Renal pelvis (tissue), 4 donors: ENCODE results near the gene OS9. TPM values are rescaled to one million over a fixed set of nuclear protein-coding genes. Genes with fewer than 3 reads are reported as not detected.
"Not testable (repeated sequence)": the region's sequence is repeated elsewhere in the genome, so short reads cannot be mapped to it uniquely, and the experiment has no call there.

Experiments
- DNase-seq: peaks from one replicate; pipeline ENCODE4 v3.0.0-alpha.2; 2013
- polyA plus RNA-seq, 3 donors: library from polyadenylated mRNA; unstranded; fragments of 120-200 nt; gene quantifications; one replicate each; pipeline ENCODE4 v1.2.1, GENCODE V29; 2013; ENCODE audit not compliant: insufficient read length in 3 of 3

The OS9 gene
- polyA plus RNA-seq, 3 donors = 197 to 226 (median 220) TPM

GRCh38 chr12:57718641-57719528 is 25.0 kb downstream of the OS9 start:
- DNase-seq = no peak

GRCh38 chr12:57719777-57720605 is 26.1 kb downstream of the OS9 start:
- DNase-seq = no peak

GRCh38 chr12:57720606-57721595 is 27.0 kb downstream of the OS9 start:
- no peak for DNase-seq

GRCh38 chr12:57721846-57722608 is 28.1 kb downstream of the OS9 start:
- not testable (repeated sequence) for DNase-seq

GRCh38 chr12:57722716-57723629 is 29.0 kb downstream of the OS9 start:
- no peak for DNase-seq

- DNase-seq = no peak
Measured at GRCh38 chr12:57723630-57723962, 29.7 kb downstream of the OS9 start.

GRCh38 chr12:57724003-57724935 is 30.3 kb downstream of the OS9 start:
- DNase-seq = no peak

- DNase-seq = no peak
Measured at GRCh38 chr12:57724936-57725740, 31.2 kb downstream of the OS9 start.

GRCh38 chr12:57725851-57726150 is 31.9 kb downstream of the OS9 start:
- DNase-seq = no peak

GRCh38 chr12:57726151-57726883 is 32.4 kb downstream of the OS9 start:
- peak; percentile 58 for DNase-seq

GRCh38 chr12:57726884-57727757 is 33.2 kb downstream of the OS9 start:
- DNase-seq = no peak

GRCh38 chr12:57727758-57728395 is 33.9 kb downstream of the OS9 start:
- DNase-seq = no peak

GRCh38 chr12:57729321-57729844 is 35.5 kb downstream of the OS9 start:
- DNase-seq = no peak

GRCh38 chr12:57730336-57731067 is 36.6 kb downstream of the OS9 start:
- no peak for DNase-seq
